Fibroblast of pulmonary artery (primary cell): Measurements from ENCODE around the gene TNS3.

Experiments
- DNase-seq: peaks from one replicate; pipeline ENCODE4 v3.0.0-alpha.2; 2010; ENCODE audit warnings: low read depth
- H3K4me3 ChIP-seq: replicated peaks from 2 replicates; pipeline ENCODE4 v1.5.1; 2011; ENCODE audit warnings: low read depth, mild to moderate bottlenecking, control low read depth, low read length, moderate library complexity
- TF ChIP-seq, protein P1 (sequence below): IDR thresholded peaks from 2 replicates; pipeline ENCODE4 v1.5.1; 2011; ENCODE audit warnings: mild to moderate bottlenecking, control low read depth, low read length, inconsistent platforms; ENCODE audit errors: missing control alignments

Gene TNS3

DNA sequence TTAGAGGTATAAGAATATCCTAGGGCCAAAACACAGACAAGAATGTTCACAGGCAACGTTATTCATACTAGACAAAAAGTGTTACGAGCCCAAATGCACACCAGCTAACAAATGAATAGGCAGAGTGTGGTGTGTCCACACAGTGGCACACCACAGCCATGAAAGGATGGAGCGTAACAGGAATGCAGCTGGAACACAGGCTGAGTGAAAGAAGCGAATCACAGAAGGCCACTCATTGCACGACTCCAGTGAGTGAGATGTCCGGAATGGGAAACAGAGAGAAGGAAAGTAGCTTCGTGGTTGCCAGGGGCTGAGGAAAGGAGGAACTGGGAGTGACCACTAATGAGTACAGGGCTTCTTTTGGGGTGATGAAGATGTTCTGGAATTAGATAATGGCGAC is 198.8 kb downstream of the TNS3 start:
- TF ChIP-seq, protein P1, sequence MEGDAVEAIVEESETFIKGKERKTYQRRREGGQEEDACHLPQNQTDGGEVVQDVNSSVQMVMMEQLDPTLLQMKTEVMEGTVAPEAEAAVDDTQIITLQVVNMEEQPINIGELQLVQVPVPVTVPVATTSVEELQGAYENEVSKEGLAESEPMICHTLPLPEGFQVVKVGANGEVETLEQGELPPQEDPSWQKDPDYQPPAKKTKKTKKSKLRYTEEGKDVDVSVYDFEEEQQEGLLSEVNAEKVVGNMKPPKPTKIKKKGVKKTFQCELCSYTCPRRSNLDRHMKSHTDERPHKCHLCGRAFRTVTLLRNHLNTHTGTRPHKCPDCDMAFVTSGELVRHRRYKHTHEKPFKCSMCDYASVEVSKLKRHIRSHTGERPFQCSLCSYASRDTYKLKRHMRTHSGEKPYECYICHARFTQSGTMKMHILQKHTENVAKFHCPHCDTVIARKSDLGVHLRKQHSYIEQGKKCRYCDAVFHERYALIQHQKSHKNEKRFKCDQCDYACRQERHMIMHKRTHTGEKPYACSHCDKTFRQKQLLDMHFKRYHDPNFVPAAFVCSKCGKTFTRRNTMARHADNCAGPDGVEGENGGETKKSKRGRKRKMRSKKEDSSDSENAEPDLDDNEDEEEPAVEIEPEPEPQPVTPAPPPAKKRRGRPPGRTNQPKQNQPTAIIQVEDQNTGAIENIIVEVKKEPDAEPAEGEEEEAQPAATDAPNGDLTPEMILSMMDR = no peak
- DNase-seq = no peak
- no peak overlapping the region for H3K4me3 ChIP-seq

DNA sequence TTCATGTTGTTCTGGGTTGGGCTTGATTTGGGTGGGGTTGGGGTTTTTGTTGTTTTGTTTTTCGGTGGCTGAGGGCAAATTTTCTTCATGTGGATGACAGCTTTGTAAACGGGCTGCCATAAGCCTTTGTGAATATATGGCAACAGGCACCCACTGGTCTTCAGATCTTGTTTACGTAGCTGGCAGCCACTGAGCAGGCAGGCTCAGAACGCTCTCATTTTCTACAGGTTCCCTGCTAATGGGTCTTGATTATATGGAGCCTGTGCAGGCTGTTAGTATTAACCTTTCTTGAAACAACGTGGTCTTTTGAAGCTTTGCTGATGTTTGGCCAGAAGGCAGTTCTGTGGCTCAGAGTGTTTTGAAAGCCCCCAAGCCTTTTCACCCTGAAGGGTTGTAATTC is 199.7 kb downstream of the TNS3 start:
- TF ChIP-seq, protein P1 = no peak
- no peak overlapping the region for H3K4me3 ChIP-seq
- no peak for DNase-seq

DNA sequence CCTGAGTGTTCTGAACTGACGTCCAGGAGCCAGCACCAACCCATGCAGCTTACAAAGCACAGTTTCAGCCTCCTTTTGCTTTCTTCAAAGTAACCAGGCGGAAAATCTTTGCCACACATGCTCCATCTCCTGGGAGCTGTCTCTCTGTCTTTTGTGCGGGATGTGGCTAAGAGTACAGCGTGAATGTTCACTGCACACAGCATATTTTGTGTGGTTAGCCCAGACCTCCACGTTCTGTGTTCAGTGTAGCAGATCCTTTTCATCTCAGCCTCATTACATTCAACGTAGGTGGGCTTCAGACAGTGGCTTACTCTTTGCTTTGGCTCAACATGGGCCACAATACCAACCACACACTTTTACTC is 200.8 kb downstream of the TNS3 start:
- DNase-seq = no peak
- H3K4me3 ChIP-seq = no peak overlapping the region
- TF ChIP-seq, protein P1 = no peak

DNA sequence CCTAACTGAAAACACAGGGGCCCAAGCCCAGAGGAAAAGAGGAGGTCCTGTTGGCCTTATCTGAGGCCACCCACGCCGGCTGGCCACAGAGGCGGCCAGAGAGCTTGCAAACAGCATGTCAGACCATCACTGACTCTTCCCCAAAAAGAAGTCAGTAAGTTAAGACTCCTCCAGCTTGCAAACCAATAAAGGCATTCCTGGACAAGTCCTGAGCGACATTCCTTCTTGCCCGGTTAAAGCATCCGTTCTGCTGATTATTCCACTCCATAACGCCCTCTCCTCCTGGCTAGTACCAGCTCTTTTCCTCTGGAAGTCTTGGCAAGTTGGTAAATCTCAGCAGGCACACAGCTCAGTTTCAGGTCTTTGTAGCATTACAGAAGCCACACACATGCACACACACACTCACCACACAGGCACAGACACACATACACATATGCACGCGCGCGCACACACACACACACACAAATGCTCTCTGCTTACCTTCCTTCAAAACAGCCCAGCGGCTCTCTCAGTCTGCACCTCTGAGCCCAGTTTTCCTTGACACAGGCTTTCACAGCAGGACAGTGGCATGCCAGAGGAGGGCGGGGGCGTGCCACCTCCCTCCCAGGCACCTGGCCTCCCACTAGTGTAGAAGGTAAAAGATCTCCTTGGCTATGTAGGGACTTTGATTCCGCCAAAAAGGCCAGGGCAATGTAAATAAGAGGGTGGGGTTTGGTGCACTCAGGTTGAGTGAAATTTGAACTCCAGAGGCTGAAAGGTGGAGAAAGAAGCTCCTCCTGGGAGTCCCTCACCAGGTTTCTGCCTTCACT is 201.4 kb downstream of the TNS3 start:
- peak; percentile 59 for DNase-seq
- TF ChIP-seq, protein P1 = no peak
- no peak overlapping the region for H3K4me3 ChIP-seq

DNA sequence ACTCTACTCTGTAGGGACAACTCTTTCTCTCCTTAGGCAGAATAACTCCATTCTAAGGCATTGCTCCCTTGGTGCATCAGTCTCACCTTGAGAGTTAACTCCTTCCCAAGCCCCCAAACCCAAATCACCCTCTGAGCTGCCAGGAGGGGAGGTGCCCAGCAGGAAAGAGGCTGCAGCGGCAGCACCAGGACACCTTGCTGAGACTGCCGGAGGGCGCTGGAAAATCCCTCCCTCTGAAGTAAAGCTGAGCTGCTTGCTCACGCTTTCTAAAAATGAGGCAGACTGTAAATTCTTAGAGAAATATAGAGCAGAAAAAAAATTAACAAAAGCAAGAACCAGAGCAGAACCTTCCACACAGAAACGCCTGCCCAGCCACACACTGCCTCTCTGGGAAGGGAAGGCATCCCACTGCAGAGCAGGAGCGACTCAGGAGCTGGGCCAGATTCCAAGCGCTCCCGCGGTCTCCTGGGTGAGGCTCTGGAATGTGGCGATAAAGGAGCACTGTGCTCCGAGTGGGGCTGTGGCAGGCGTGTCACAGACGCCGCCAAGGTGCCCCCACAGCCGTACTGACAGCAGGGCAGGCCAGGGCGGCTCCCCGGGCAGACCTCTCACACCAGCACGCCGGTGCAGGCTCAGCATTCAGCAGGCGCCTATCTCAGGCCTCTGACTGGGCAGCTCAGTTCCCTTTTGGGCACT is 202.1 kb downstream of the TNS3 start:
- H3K4me3 ChIP-seq = no peak overlapping the region
- TF ChIP-seq, protein P1 = no peak
- peak; percentile 68 for DNase-seq

DNA sequence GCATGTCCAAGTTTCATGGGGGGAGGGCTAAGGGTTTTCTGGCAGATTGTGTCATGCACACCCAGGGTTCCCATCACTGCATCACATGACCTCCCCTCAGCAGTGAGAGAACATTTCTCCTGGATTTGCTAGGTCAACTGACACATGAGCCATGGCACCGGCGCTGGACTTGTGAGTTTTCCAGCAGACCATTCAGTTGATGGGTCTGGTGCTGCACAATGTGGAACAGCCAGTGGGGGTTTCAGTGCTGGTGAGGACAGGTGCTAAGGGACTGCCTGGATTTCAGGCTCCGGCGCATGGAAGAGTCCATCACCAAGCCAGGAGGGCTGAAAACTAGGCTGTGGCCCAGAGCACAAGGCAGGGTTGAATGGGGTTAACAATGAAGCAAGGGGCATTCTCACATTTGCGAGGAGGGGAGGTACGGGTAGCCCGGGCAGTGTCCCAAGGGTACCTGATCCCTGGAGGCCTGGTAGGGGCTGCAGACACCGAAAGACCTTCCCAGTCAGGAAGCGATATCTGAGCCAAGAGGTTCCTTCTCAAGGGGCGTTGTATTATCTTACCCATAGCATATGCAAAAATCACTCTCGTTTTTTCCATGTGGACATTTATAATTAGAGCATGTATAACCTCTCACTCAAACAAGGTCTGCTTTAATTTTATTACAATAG is 203.0 kb downstream of the TNS3 start:
- TF ChIP-seq, protein P1 = no peak
- DNase-seq = no peak
- H3K4me3 ChIP-seq = no peak overlapping the region
